GM21360 (cell line): Measurements from ENCODE around the gene RCC1.
"Not testable (repeated sequence)": the region's sequence is repeated elsewhere in the genome, so short reads cannot be mapped to it uniquely, and the experiment has no call there.

Experiments
- ATAC-seq: cut with Tn5 transposase; IDR thresholded peaks from one replicate; pipeline ENCODE4 v1.9.1; 2021; ENCODE audit warnings: mild to moderate bottlenecking, moderate library complexity; ENCODE audit not compliant: unreplicated experiment

RCC1 gene

DNA sequence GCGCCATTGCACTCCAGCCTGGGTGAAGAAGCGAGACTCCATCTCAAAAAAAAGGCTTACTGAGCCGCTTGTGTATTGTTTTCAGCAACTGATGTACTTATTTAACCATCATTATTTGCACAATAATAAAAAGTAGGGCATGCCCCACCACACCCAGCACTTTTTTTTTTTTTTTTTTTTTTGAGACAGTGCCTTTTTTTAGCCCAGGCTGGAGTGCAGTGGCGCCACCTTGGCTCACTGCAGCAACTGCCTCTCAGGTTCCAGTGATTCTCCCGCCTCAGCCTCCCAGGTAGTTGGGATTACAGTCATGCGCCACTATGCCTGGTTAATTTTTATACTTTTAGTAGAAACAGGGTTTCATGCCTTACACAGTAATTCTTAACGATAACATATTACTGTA lies 34.8 kb downstream of the RCC1 start:
- ATAC-seq: no peak

DNA sequence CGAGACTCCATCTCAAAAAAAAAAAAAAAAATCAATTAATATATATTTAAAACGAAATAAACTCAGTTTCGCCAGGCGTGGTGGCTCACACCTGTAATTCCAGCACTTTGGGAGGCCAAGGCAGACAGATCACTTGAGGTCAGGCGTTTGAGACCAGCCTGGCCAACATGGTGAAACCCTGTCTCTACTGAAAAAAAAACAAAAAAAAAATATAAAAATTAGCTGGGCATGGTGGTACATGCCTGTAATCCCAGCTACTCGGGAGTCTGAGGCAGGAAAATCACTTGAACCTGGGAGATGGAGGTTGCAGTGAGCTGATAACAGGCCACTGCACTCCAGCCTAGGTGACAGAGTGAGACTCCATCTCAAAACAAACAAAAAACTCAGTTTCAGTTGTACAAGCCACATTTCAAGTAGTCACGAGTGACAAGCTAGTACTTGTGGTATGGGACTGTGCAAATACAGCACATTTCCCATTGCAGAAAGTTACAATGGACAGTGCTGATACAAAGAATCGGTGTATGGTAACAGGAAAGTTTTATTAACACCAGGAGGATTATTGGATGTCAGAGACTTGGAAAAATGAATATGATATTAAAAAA lies 35.7 kb downstream of the RCC1 start:
- ATAC-seq: not testable (repeated sequence)

DNA sequence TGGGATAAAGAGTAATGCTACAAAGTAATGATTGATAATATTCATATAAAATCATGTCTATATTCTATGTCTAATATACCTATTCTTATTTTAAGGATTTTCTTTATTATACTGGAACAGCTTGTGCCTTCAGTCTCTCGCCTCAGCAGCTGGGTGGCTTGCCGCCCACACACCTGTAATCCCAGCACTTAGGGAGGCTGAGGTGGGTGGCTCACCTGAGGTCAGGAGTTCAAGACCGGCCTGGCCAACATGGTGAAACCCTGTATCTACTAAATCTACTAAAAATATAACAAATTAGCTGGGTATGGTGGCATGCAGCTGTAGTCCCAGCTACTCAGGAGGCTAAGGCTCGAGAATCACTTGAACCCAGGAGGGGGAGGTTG lies 39.4 kb downstream of the RCC1 start:
- ATAC-seq: no peak

DNA sequence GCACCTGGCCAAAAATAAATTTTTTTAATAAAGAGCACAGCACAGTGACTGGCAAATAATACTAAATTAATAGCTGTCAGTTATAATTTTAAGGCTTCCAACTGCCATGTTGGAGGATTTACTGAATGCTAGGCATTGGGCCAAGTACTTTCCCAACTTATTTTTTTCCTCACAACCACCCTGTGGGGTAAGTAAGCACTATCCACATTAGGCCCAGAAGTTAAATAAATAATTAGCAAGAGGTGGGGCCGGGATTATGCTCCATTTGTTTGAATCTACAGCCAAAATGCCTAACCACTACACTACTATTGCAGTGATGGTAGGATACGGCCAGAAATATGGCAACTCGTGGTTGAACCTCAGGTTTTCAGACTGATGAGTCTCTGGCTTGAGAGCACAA lies 42.5 kb downstream of the RCC1 start:
- no peak for ATAC-seq

DNA sequence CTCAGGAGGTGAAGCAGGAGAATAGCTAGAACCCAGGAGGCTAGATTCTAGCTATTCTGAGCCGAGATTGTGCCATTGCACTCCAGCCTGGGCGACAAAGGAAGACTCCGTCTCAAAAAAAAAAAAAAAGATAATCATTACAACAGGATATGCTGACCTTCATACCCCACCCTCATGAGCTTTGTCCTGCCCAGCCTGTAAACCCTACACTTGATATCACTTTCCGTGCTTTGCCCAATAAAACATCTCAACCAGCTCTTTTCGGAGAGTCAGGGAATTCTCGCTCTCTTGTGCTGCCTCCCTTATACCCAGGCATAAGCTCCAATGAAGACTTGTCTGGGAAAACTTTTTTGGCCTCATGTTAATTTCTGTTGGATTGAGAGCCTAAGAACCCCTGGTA lies 45.5 kb downstream of the RCC1 start:
- ATAC-seq: no peak

DNA sequence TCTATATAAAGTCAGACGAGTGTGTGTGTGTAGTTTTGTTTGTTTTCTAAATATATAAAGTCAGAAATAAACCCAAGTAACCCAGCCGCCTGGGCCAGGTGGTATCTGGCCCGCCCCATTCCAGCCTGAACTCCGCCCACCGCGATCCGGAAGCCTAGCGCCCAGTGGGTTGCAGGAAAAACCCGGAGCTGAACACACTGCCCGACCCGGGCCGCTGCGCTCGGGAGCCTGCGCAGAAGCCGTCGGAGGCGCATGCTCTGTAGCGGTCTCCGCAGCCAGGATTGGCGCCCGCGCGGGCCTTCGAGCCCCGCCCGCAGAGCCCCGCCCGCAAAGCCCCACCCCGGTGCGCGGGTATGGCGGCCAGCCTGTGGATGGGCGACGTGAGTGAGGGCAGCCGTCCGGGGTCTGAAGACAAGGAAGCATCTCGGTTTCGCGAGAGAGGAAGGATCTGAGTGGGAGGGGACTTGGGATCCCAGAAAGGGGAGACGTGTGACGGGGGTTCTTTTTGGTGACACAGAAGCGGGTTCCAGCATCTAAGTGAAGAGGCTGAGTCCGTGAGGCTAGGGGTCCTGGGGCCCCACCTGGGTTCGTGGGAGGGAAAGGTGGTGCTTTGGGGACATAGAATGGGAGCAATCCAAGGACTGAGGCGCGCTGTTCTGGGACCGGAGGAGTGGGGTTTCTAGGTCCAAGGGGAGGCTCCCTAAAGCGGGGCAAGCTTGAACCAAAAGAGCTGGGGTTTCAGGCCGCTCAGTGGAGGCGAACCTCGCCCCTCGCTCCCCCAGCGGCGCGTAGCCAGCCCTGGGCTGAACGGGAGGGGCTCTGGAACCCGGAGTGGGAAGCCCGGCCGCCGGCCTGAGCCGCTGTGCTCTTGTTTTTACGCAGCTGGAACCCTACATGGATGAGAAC lies 47.2 kb downstream of the RCC1 start, which contains the start of gene TRNAU1AP:
TRNAU1AP (plus strand) TSS at position 328 of the 906 bp plus-strand sequence; CDS start at position 354, 26 bp downstream.
- ATAC-seq: peak; percentile 88

DNA sequence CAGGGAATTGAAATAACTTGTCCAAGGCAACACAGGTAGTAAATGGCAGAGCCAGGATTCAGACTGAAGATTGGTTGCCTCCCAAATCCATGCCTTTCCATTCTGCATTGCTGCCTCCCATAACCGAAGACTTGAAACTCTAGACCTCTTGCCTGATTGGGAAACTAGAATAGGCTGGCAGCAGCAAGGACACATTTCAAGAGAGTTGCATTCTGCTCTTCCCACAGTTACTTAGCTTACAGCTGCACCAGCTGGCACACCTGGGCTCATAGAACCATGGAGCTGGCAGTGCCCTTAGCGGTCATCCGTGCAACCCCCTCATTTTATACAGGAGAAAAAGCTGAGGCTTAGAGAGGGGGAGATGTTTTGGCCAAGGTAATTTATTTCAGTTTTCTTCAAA lies 55.0 kb downstream of the RCC1 start:
- ATAC-seq: no peak

DNA sequence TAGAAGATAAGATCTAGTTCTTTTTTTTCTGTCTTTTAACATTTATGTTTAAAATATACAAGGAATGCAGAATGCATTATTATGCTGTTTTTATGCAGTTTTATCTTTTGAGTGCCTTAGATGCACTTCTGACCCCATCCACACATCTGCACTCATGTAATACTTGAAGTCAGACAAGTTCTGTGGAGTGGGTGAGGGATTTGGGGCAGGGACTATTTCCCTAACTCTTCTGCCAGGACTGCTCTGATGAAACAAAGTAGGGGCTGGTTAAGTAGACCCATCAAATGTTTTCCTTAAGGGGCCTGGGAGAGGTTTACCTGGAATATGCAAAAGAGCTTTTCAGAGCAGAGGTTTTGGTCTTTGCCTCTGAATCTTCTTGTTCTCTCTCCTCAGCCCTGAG lies 58.5 kb downstream of the RCC1 start:
- no peak for ATAC-seq

DNA sequence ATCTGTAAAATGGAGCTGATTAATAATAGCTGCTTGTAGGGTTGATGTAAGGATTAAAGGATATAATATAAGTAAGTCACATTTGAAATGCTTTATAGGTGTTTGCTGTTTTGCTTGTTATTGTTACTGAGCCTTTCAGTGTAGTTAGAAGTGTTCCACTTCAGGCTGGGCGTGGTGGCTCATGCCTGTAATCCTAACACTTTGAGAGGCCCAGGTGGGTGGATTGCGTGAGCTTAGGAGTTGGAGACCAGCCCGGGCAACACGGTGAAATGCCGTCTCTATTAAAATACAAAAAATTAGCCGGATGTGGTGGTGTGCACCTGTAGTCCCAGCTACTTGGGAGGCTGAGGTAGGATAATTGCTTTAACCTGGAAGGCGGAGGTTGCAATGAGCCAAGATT lies 59.2 kb downstream of the RCC1 start:
- ATAC-seq: no peak

DNA sequence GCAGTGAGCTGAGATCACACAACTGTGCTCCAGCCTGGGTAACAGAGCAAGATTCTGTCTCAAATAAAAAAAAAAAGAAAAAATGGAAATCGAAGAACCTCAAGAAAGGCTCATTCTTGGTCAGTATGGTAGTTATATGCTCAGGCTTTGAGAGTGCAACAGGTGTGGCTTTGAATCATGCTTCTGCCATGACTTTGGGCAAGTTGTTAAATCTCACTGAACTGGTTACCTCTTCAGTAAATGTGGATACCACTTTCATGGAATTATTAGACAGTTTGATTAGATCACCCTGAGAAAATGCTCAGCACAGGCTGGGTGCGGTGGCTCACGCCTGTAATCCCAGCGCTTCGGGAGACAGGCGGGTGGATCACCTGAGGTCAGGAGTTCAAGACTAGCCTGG lies 59.9 kb downstream of the RCC1 start:
- no peak for ATAC-seq

DNA sequence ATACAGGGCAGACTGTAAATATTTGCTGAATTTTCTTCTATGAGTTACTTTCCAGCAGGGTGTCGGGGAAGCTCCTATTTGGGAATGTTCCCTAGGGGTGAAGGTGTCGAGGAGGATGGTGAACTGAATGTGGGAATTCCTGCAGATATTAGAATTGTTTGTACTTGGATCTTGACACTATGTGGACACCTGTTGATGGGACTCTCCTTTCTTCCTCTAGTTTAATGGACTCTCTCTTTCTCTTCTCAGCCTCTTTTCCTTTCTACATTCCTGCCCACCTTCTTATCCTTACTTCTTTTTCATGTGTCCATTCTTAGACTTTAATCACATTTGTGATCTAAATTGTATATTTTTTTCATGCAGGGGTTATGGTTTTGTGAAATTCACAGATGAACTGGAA lies 61.1 kb downstream of the RCC1 start:
- ATAC-seq: no peak

DNA sequence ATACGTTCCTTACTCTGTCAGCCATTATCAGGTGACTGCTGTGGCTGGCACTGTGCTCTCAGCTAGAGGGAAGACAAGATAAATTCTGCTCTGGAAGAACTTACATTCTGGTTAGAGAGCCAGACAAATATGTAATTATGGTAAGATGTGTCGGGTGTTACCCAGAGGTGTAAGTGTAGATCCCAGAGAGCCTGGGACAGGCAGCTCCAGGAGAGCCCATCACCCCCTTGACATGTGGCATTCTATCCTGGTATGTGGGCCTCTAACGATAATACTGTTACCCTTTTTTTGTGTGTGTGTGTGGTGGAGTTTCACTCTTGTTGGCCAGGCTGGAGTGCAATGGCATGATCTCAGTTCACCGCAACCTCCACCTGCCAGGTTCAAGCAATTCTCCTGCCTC lies 66.1 kb downstream of the RCC1 start:
- ATAC-seq: no peak

DNA sequence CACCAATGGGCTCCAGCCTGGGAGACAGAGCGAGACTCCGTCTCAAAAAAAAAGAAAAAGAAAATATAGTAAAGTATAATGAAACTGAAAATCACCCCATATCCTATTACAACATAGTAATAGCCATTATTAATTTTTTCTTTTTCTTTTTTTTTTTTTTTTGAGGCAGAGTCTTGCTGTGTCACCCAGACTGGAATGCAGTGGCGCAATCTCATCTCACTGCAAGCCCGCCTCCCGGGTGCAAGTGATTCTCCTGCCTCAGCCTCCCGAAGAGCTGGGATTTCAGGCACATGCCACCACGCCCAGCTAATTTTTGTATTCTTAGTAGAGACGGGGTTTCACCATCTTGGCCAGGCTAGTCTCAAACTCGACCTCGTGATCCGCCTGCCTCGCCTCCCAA lies 67.0 kb downstream of the RCC1 start:
- not testable (repeated sequence) for ATAC-seq

DNA sequence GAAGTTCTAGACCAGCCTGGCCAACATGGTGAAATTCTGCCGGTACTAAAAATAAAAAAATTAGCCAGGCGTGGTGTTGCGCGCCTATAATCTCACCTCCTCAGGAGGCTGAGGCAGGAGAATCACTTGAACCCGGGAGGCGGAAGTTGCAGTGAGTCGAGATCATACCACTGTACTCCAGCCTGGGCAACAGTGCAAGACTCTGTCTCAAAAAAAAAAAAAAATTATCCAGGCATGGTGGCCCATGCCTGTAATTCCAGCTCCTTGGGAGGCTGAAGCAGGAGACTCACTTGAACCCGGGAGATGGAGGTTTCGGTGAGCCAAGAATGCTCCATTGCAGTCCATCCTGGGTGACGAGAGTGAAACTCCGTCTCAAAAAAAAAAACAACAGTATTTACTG lies 67.7 kb downstream of the RCC1 start:
- no peak for ATAC-seq

DNA sequence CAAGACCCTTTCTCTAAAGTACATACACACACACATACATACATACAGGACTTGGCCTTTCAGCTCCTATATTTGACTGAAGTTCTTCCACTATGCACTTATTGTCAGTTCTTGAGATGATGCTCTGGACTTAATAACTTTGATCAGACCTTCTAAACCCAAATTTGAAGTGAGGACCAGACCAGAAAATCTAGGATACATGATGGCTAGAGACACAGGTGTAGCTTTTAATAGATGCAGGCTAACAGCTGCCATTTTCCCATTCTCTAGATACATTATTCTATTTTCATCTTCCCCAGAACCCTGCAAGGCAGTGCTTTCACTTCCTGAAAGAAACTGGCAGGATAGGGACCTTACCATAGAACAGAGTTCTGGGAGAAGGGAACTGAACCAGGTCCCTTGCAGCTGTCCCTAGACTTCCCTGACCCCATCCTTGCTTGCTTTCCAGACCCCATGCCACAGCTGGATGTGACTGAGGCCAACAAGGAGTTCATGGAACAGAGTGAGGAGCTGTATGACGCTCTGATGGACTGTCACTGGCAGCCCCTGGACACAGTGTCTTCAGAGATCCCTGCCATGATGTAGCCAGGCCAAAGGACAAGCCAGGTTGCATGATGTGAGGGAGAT lies 71.3 kb downstream of the RCC1 start:
- no peak for ATAC-seq

DNA sequence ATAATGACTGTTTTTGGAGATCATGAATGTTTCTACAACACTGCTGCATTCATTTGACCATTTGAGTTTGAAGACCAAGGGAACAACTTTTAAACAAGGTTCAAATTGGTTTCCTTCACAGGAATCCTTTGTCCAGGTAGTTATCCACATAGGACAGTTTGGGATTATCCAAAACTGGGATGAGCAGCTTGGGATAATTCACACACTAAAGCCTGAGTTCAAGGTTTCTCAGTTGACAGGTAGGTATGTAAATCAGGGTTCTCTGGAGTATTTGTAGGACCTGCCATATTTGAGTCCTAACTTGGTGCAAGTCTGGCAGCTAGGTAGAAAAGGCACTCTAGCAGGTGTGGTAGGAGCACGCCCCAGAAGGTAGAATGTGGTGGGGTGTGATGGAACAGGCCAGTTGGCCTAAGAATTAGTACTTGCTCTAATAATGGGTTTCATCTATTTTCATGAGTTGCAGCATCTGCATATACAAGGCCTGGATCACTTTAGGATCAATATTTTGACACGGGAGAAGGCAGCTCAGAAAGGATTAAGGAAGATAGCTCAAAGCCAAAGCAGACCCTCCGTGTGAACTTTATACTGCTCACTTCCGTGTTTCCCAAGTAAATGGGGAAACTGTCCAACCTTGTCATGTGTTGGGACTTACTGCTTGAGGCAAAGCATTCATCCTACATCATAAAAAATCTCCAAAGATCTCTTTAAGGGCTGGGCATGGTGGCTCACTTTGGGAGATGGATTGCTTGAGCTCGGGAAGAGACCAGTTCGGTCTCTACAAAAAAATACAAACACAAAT lies 72.1 kb downstream of the RCC1 start:
- no peak for ATAC-seq

DNA sequence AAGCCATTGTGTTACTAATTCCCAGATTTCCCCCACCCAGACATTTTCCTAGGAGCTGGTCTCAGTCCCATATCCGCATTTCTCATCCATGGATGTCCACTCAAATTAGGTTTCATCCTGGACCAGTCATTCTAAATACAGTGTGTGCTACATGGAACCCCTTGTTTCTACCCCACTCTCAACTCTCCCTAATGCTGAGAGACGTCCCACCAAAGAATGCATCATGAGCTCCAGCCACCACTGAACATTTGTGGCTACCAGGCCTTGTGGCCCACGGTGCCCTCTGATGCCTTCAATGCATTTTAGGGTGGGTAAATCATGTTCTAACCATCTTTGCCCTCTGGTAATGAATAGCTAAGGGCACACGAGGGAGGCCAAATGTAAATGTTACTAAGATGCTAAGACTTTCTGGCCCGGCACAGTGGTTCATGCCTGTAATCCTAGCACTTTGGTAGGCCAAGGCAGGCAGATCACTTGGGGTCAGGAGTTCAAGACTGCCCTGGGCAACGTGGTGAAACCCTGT lies 72.9 kb downstream of the RCC1 start:
- ATAC-seq: no peak

DNA sequence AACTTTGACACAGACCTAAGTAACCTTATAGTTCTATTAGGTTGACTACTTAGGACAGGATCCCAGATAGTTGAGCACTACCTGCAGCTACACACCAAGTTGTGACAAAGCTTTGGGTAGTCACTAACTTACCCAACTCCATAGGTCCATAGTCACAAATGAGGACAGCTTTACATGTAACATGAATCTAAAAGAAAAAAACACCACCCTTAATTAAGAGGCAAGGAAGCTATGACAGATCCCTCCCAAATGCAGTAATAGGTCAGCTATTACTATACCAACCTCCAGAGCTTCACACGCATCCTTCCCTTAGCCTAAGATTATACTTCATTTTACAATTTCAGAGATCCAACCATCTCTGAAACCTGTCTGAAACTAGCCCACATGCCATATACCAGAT lies 73.6 kb downstream of the RCC1 start:
- no peak for ATAC-seq

DNA sequence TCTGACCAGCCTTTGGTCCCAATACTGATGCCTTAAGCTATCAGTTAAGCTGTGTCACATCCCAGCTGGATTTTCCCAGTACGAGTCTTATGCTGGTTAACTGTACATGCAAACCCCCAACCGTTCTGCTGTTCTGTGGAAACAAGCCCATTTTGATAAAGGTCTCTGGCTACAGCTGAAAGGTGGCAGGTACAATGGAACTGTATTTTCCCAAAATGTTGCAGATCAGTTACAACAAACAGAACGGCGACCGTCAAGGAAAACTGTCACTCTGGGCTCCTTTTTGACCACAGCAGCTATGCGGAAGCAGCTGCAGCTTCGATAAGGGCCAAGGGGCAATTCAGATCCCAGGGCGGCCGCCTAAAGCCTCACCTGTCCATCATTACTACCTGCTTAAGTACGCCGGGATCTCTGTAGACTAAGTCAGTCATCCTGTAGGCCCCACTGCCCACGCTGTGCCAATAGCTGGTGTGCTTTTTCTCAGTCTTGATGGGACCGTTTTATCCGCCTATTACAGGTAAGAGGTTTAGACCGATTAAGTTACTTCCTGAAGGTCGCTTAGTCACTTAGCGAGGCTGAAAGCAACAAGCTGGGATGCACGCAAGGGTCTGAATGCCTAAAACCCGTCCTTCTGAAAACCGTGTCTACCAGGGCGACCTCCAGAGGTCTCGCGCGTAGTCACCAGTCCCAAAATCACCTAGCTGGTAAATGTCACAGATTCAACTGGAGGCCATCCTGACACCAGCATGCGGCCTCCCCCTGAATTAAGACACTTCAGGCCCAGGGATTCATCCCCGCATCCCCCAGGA lies 75.1 kb downstream of the RCC1 start:
- ATAC-seq: peak; percentile 24
